ENCODE results near the gene ZFAND3.

Gene ZFAND3

GRCh38 chr6:38057994-38058393 lies 238.5 kb downstream of the ZFAND3 start:
- TF ChIP-seq CTCF (IDR thresholded peaks at IDR 0.05; ENCODE audit: borderline replicate concordance, extremely low read depth, low read length, poor library complexity, severe bottlenecking) (no peak), EZH2 (IDR thresholded peaks at IDR 0.05; ENCODE audit: borderline replicate concordance, low read depth, low read length, severe bottlenecking) (no peak)
- no peak overlapping the region for H3K27ac ChIP-seq (ENCODE audit: low read length)
- peaks cover 18% of the 10 kb centered on the region for H3K79me2 ChIP-seq (ENCODE audit: insufficient read depth, low read length)
- H3K4me2 ChIP-seq (ENCODE audit: insufficient read depth, low read length), result no peak overlapping the region
- no peak overlapping the region for H3K4me3 ChIP-seq (ENCODE audit: low read depth in 1 of 2, low read length in 2 of 2)
- H3K36me3 ChIP-seq (ENCODE audit: insufficient read depth, low read length), result peaks cover 17% of the 10 kb centered on the region
- ATAC-seq (ENCODE audit: insufficient read depth, low read depth) (peak; percentile 49; the same call in 1 of the 3 replicates), DNase-seq (no peak)
- no peak overlapping the region for H3K9ac ChIP-seq (ENCODE audit: low read depth, low read length)
- no peaks in the 10 kb centered on the region for H3K27me3 ChIP-seq (ENCODE audit: insufficient read depth, low read length, poor library complexity)
- H4K20me1 ChIP-seq (ENCODE audit: insufficient read depth, low read length), result peaks cover 13% of the 10 kb centered on the region; the same call in 1 of the 2 replicates
- H3K4me1 ChIP-seq (ENCODE audit: insufficient read depth, low read length), result no peaks in the 10 kb centered on the region
- H3K9me3 ChIP-seq (ENCODE audit: insufficient read depth, low read length, severe bottlenecking), result no peaks in the 10 kb centered on the region
- H2AFZ ChIP-seq (ENCODE audit: low read depth, low read length), result no peak overlapping the region

GRCh38 chr6:38062066-38062465 lies 242.5 kb downstream of the ZFAND3 start:
- Histone ChIP-seq H3K4me1 (ENCODE audit: insufficient read depth, low read length) (no peaks in the 10 kb centered on the region), H3K9me3 (ENCODE audit: insufficient read depth, low read length, severe bottlenecking) (no peaks in the 10 kb centered on the region), H3K36me3 (ENCODE audit: insufficient read depth, low read length) (peaks cover 35% of the 10 kb centered on the region), H3K4me2 (ENCODE audit: insufficient read depth, low read length) (no peak overlapping the region), H3K79me2 (ENCODE audit: insufficient read depth, low read length) (0 out of 2 replicates have a peak, but pooled peaks cover 2% of the 10 kb centered on the region), H3K27ac (ENCODE audit: low read length) (no peak overlapping the region), H3K9ac (ENCODE audit: low read depth, low read length) (no peak overlapping the region), H3K4me3 (ENCODE audit: low read depth in 1 of 2, low read length in 2 of 2) (no peak overlapping the region), H4K20me1 (ENCODE audit: insufficient read depth, low read length) (no peaks in the 10 kb centered on the region), H3K27me3 (ENCODE audit: insufficient read depth, low read length, poor library complexity) (no peaks in the 10 kb centered on the region), H2AFZ (ENCODE audit: low read depth, low read length) (no peak overlapping the region)
- ATAC-seq (ENCODE audit: insufficient read depth, low read depth), result no peak
- DNase-seq, result no peak
- TF ChIP-seq CTCF (IDR thresholded peaks at IDR 0.05; ENCODE audit: borderline replicate concordance, extremely low read depth, low read length, poor library complexity, severe bottlenecking), result no peak
- no peak for TF ChIP-seq EZH2 (IDR thresholded peaks at IDR 0.05; ENCODE audit: borderline replicate concordance, low read depth, low read length, severe bottlenecking)

GRCh38 chr6:38063973-38064372 lies 244.4 kb downstream of the ZFAND3 start:
- Histone ChIP-seq H2AFZ (ENCODE audit: low read depth, low read length) (no peak overlapping the region), H3K9ac (ENCODE audit: low read depth, low read length) (no peak overlapping the region), H3K4me2 (ENCODE audit: insufficient read depth, low read length) (no peak overlapping the region), H3K9me3 (ENCODE audit: insufficient read depth, low read length, severe bottlenecking) (no peaks in the 10 kb centered on the region), H3K4me3 (ENCODE audit: low read depth in 1 of 2, low read length in 2 of 2) (no peak overlapping the region), H3K4me1 (ENCODE audit: insufficient read depth, low read length) (no peaks in the 10 kb centered on the region), H4K20me1 (ENCODE audit: insufficient read depth, low read length) (peaks cover 3% of the 10 kb centered on the region; the same call in 1 of the 2 replicates), H3K27ac (ENCODE audit: low read length) (no peak overlapping the region), H3K36me3 (ENCODE audit: insufficient read depth, low read length) (peaks cover 41% of the 10 kb centered on the region), H3K79me2 (ENCODE audit: insufficient read depth, low read length) (no peaks in the 10 kb centered on the region), H3K27me3 (ENCODE audit: insufficient read depth, low read length, poor library complexity) (no peaks in the 10 kb centered on the region)
- DNase-seq (no peak), ATAC-seq (ENCODE audit: insufficient read depth, low read depth) (no peak)
- TF ChIP-seq EZH2 (IDR thresholded peaks at IDR 0.05; ENCODE audit: borderline replicate concordance, low read depth, low read length, severe bottlenecking) (no peak), CTCF (IDR thresholded peaks at IDR 0.05; ENCODE audit: borderline replicate concordance, extremely low read depth, low read length, poor library complexity, severe bottlenecking) (no peak)

GRCh38 chr6:38064431-38064830 lies 244.9 kb downstream of the ZFAND3 start:
- Histone ChIP-seq H4K20me1 (ENCODE audit: insufficient read depth, low read length) (peaks cover 3% of the 10 kb centered on the region; the same call in 1 of the 2 replicates), H2AFZ (ENCODE audit: low read depth, low read length) (no peak overlapping the region), H3K27ac (ENCODE audit: low read length) (no peak overlapping the region), H3K9ac (ENCODE audit: low read depth, low read length) (no peak overlapping the region), H3K4me1 (ENCODE audit: insufficient read depth, low read length) (no peaks in the 10 kb centered on the region), H3K36me3 (ENCODE audit: insufficient read depth, low read length) (peaks cover 41% of the 10 kb centered on the region), H3K4me3 (ENCODE audit: low read depth in 1 of 2, low read length in 2 of 2) (no peak overlapping the region), H3K9me3 (ENCODE audit: insufficient read depth, low read length, severe bottlenecking) (no peaks in the 10 kb centered on the region), H3K27me3 (ENCODE audit: insufficient read depth, low read length, poor library complexity) (no peaks in the 10 kb centered on the region), H3K79me2 (ENCODE audit: insufficient read depth, low read length) (no peaks in the 10 kb centered on the region), H3K4me2 (ENCODE audit: insufficient read depth, low read length) (no peak overlapping the region)
- DNase-seq, result no peak
- TF ChIP-seq EZH2 (IDR thresholded peaks at IDR 0.05; ENCODE audit: borderline replicate concordance, low read depth, low read length, severe bottlenecking), result no peak
- TF ChIP-seq CTCF (IDR thresholded peaks at IDR 0.05; ENCODE audit: borderline replicate concordance, extremely low read depth, low read length, poor library complexity, severe bottlenecking), result no peak
- no peak for ATAC-seq (ENCODE audit: insufficient read depth, low read depth)
